Neural cell (in vitro differentiated cells): ENCODE results near the gene IFNA21. TPM values are rescaled to one million over a fixed set of nuclear protein-coding genes. Genes with fewer than 3 reads are reported as not detected.
"Not testable (repeated sequence)": the region's sequence is repeated elsewhere in the genome, so short reads cannot be mapped to it uniquely, and the experiment has no call there.

Experiments used
- H2AFZ ChIP-seq: fragments of 200-600, 300-800 bp; sonication (generic), shearing (Covaris generic); 2 replicates; pipeline ENCODE4 v1.6.0; 2014; ENCODE audit warnings: low read depth, mild to moderate bottlenecking, antibody characterized with exemption, low read length, moderate library complexity
- H3F3A ChIP-seq: fragments of 200-600 bp; shearing (Covaris generic); 2 replicates; pipeline ENCODE4 v1.6.1; 2016; ENCODE audit warnings: mild to moderate bottlenecking, moderate library complexity, mixed read lengths, antibody characterized with exemption, low read length; ENCODE audit not compliant: insufficient read depth, poor library complexity, severe bottlenecking
- H3K27ac ChIP-seq: fragments of 200-600, 300-800 bp; sonication (generic), shearing (Covaris generic); 2 replicates; pipeline ENCODE4 v1.5.1; 2014; ENCODE audit warnings: mild to moderate bottlenecking, low read length, moderate library complexity
- H3K27me3 ChIP-seq: fragments of 300-800, 200-600 bp; sonication (generic), shearing (Covaris generic); 2 replicates; pipeline ENCODE4 v1.6.0; 2014; ENCODE audit warnings: mild to moderate bottlenecking, low read depth, low read length, moderate library complexity; ENCODE audit not compliant: insufficient read depth
- H3K36me3 ChIP-seq: fragments of 300-800, 200-600 bp; sonication (generic), shearing (Covaris generic); 2 replicates; pipeline ENCODE4 v1.5.1; 2014; ENCODE audit warnings: mild to moderate bottlenecking, antibody characterized with exemption, low read length, moderate library complexity; ENCODE audit not compliant: insufficient read depth
- H3K4me2 ChIP-seq: fragments of 300-800, 200-600 bp; sonication (generic), shearing (Covaris generic); 2 replicates; pipeline ENCODE4 v1.6.0; 2014; ENCODE audit warnings: mild to moderate bottlenecking, low read length
- H3K4me3 ChIP-seq: fragments of 300-800, 200-600 bp; sonication (generic), shearing (Covaris generic); 2 replicates; pipeline ENCODE4 v1.5.1; 2014; ENCODE audit warnings: mild to moderate bottlenecking, low read length, moderate library complexity
- H3K79me2 ChIP-seq: fragments of 200-600 bp; shearing (Covaris generic); replicated peaks from 2 replicates; pipeline ENCODE4 v1.6.0; 2014; ENCODE audit warnings: mild to moderate bottlenecking, low read length, moderate library complexity; ENCODE audit not compliant: insufficient read depth
- H3K9ac ChIP-seq: fragments of 300-800, 200-600 bp; sonication (generic), shearing (Covaris generic); 2 replicates; pipeline ENCODE4 v1.6.1; 2016; ENCODE audit warnings: mild to moderate bottlenecking, low read length, mixed read lengths
- H3K9me2 ChIP-seq: fragments of 200-600 bp; shearing (Covaris generic); 2 replicates; pipeline ENCODE4 v1.6.1; 2016; ENCODE audit warnings: mild to moderate bottlenecking, low read length, mixed read lengths; ENCODE audit not compliant: insufficient read depth
- H3K9me3 ChIP-seq: fragments of 200-600, 300-800 bp; sonication (generic), shearing (Covaris generic); 2 replicates; pipeline ENCODE4 v1.6.1; 2016; ENCODE audit warnings: mild to moderate bottlenecking, mixed run types, low read length, moderate library complexity, mixed read lengths
- H4K20me1 ChIP-seq: fragments of 200-600 bp; shearing (Covaris generic); 2 replicates; pipeline ENCODE4 v1.6.1; 2016; ENCODE audit warnings: mild to moderate bottlenecking, mixed run types; ENCODE audit not compliant: insufficient read depth
- RAD21 ChIP-seq: fragments of 450-650 bp; conservative IDR thresholded peaks from 2 replicates; pipeline ENCODE4 v1.6.1; 2014; ENCODE audit warnings: antibody characterized with exemption, mild to moderate bottlenecking, moderate library complexity
- SMC3 ChIP-seq: fragments of 450-650 bp; conservative IDR thresholded peaks from 2 replicates; pipeline ENCODE4 v1.6.1; 2014; ENCODE audit warnings: antibody characterized with exemption, mild to moderate bottlenecking, moderate library complexity; ENCODE audit not compliant: poor library complexity
- polyA plus RNA-seq: library from polyadenylated mRNA; depleted of rRNA; stranded (reverse); fragments of >200 nt; gene quantifications from 2 replicates; pipeline ENCODE4 v1.2.3, GENCODE V29; 2014
- TF ChIP-seq, protein P1 (sequence below): fragments of 450-650 bp; IDR thresholded peaks from 2 replicates; pipeline ENCODE4 v1.5.1; 2014; ENCODE audit warnings: antibody characterized with exemption, mild to moderate bottlenecking, moderate library complexity; ENCODE audit not compliant: poor library complexity, severe bottlenecking

IFNA21 gene
- polyA plus RNA-seq, 1 donor from 2014 or later, result not detected

DNA sequence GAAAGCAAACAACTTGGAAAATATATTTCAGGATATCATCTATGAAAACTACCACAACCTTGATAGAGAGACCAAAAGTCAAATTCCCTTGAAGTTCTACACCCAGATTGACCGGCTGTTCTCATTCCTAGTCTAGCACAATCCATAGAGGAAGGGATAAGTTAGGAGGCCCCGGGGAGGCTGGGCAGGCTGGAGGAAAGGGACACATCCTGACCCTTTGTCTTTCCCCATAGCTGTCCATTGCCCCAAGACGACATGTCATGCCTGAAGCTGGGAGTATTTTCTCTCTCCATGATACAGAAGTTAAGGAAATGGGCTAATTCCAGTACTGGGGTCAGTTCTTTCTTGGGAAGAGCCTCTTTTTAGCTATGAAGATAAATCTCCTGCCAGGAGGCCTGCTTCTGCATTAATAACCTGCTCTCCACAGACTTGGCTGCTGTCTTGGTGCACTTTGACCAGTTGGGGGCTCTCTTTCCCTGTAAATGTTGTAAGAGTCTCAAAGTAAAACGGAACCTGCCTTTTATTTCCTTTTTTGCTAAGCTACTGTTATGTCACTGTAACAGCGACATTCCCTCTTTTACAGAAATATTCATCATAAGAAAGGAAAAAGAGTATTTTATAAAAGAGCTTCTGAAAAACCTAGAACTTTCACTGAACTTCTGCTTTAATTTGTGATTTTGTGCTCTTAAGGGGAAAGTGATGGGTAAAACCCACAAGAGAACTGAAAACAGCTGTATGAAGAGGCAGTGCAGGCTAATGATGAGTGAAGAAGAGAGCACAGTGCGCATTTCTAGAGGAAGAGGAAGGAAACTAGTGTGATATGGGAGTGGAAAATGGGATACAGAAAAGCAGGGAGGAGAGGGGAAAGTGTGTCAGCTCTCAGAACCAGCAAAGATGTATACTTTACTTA is 28.7 kb upstream of the IFNA21 start:
- H3K4me3 ChIP-seq, H3K36me3 ChIP-seq, H3K4me2 ChIP-seq, H3K27ac ChIP-seq, H3K79me2 ChIP-seq, H3K9me3 ChIP-seq, H3K9me2 ChIP-seq, H3K9ac ChIP-seq, H3K27me3 ChIP-seq, H2AFZ ChIP-seq, H3F3A ChIP-seq, H4K20me1 ChIP-seq: not testable (repeated sequence)
- TF ChIP-seq RAD21 (peak; percentile 57), SMC3 (peak; percentile 53)
- TF ChIP-seq, protein P1, sequence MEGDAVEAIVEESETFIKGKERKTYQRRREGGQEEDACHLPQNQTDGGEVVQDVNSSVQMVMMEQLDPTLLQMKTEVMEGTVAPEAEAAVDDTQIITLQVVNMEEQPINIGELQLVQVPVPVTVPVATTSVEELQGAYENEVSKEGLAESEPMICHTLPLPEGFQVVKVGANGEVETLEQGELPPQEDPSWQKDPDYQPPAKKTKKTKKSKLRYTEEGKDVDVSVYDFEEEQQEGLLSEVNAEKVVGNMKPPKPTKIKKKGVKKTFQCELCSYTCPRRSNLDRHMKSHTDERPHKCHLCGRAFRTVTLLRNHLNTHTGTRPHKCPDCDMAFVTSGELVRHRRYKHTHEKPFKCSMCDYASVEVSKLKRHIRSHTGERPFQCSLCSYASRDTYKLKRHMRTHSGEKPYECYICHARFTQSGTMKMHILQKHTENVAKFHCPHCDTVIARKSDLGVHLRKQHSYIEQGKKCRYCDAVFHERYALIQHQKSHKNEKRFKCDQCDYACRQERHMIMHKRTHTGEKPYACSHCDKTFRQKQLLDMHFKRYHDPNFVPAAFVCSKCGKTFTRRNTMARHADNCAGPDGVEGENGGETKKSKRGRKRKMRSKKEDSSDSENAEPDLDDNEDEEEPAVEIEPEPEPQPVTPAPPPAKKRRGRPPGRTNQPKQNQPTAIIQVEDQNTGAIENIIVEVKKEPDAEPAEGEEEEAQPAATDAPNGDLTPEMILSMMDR, result peak; percentile 64

DNA sequence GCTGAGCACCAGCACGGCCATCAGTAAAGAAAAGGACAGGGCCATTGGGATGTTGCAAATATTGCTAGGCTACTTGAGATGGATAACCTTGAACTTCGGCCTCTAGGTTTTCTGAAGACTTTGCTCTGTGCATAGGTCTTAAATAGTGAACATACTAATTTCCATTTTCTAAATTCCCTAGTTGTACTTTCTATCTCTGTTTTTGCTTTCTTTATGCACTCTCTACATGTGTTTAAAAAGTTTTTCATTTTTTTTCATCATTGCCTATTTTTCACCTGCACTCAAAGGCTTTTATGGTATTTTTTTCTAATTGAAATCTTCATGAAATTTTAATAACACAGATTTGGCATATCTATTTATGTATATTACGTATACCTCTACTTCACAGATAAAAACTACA is 21.0 kb upstream of the IFNA21 start, which contains the start of gene IFNA4:
Gene IFNA4 (minus strand): TSS at position 101 of the 400 bp plus-strand sequence. CDS start 56 bp downstream, at position 45.
- H3K79me2 ChIP-seq, H3F3A ChIP-seq, H3K9ac ChIP-seq, H3K9me3 ChIP-seq, H4K20me1 ChIP-seq, H3K4me3 ChIP-seq, H3K4me2 ChIP-seq, H3K27me3 ChIP-seq, H3K36me3 ChIP-seq, H2AFZ ChIP-seq, H3K27ac ChIP-seq, H3K9me2 ChIP-seq: not testable (repeated sequence)

DNA sequence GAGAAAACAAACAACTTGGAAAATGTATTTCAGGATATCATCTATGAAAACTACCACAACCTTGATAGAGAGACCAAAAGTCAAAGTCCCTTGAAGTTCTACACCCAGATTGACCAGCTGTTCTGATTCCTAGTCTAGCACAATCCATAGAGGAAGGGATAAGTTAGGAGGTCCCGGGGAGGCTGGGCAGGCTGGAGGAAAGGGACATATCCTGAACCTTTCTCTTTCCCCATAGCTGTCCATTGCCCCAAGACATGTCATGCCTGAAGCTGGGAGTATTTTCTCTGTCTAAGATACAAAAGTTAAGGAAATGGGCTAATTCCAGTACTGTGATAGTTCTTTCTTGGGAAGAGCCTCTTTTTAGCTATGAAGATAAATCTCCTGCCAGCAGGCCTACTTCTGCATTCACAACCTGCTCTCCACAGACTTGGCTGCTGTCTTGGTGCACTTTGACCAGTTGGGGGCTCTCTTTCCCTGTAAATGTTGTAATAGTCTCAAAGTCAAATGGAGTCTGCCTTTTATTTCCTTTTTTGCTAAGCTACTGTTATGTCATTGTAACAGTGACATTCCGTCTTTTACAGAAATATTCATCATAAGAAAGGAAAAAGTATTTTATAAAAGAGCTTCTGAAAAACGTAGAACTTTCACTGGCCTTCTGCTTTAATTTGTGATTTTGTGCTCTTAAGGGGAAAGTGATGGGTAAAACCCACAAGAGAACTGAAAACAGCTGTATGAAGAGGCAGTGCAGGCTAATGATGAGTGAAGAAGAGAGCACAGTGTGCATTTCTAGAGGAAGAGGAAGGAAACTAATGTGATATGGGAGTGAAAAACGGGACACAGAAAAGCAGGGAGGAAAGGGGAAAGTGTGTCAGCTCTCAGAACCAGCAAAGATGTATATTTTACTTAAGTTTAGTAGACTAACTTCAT is 16.6 kb upstream of the IFNA21 start:
- H3F3A ChIP-seq, H3K79me2 ChIP-seq, H3K36me3 ChIP-seq, H3K9me2 ChIP-seq, H3K4me2 ChIP-seq, H2AFZ ChIP-seq, H3K27ac ChIP-seq, H3K9ac ChIP-seq, H3K4me3 ChIP-seq, H3K9me3 ChIP-seq, H3K27me3 ChIP-seq, H4K20me1 ChIP-seq: not testable (repeated sequence)
- TF ChIP-seq, protein P1, result peak; percentile 51
